Tibial artery (tissue), 4 donors: Measurements from ENCODE around the gene CDH4.

Experiments
- DNase-seq, 2 donors: peaks; one replicate each; pipeline ENCODE4 v3.0.0-alpha.2; 2019
- H3K27ac ChIP-seq, 2 donors: fragments of 200-600 bp; sonication (generic) in 1 of 2; 1 replicate in 1 of 2; 2 replicates in 1 of 2; pipeline ENCODE4 v1.5.1; 2018 to 2019; ENCODE audit warnings: mild to moderate bottlenecking in 1 of 2
- H3K27me3 ChIP-seq, 2 donors: fragments of 200-600 bp; sonication (generic) in 1 of 2; one replicate each; pipeline versions ENCODE4 v1.5.1 to v1.6.0; 2016 to 2019
- H3K36me3 ChIP-seq, 3 donors: fragments of 200-600 bp; sonication (generic) in 2 of 3; one replicate each; pipeline ENCODE4 v1.5.1; 2016 to 2019; ENCODE audit warnings: mild to moderate bottlenecking in 2 of 3
- H3K4me1 ChIP-seq, 4 donors: fragments of 200-600 bp; sonication (generic) in 2 of 4; 1 replicate in 3 of 4; 2 replicates in 1 of 4; pipeline ENCODE4 v1.5.1; 2016 to 2019
- H3K4me3 ChIP-seq, 2 donors: fragments of 200-600 bp; sonication (generic) in 1 of 2; 1 replicate in 1 of 2; 2 replicates in 1 of 2; pipeline ENCODE4 v1.5.1; 2018 to 2019; ENCODE audit warnings: mild to moderate bottlenecking in 2 of 2
- H3K9me3 ChIP-seq, 3 donors: fragments of 200-600 bp; sonication (generic) in 1 of 3; one replicate each; pipeline ENCODE4 v1.5.1; 2016 to 2019
- CTCF ChIP-seq, 2 experiments: fragments of 200-600 bp in 1 of 2; fragments of 450-650 bp in 1 of 2; IDR thresholded peaks; one replicate each; pipeline ENCODE4 v1.5.1; 2017 to 2019; ENCODE audit warnings: antibody characterized with exemption in 2 of 2, mild to moderate bottlenecking in 1 of 2, moderate library complexity in 1 of 2
- intact Hi-C: fragments of 100-400 bp; cut with DNase I; formaldehyde crosslinking; loops from one replicate; pipeline ENCODE4 v1.15.0; 2023; ENCODE audit warnings: low total_unique reads

CDH4 gene

GRCh38 chr20:61596687-61597330 is 344.7 kb downstream of the CDH4 start:
- Histone ChIP-seq H3K9me3 (peaks cover 0 to 45% (median 29%) of the 10 kb centered on the region in 3 donors), H3K36me3 (no peaks in the 10 kb centered on the region), H3K4me1 (no peaks in the 10 kb centered on the region), H3K27ac (no peak overlapping the region), H3K27me3 (peaks cover 0 to 13% of the 10 kb centered on the region in 2 donors), H3K4me3 (no peak overlapping the region)
- DNase-seq = no peak
- TF ChIP-seq CTCF (IDR thresholded peaks at IDR 0.05) = no peak
- intact Hi-C loops = no loop called here

DNA sequence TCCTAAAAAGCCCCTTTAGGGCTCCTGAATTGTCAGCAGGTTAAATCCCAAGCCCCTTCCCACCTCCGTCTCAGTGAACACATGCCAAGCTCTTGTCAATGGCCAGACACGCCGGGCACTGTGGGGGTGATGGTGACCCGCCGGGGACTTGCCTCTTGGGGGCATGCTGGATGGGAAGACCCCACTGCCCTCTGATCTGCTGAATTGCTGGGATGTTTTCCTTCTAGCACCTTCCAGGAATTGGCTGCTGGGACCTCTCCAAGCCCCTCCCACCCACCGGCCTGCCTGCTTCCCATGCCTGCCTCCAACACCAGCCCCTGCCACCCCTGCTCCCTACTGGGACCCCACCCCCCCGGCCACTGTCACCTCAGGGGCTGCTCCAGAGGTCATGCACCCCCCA is 345.9 kb downstream of the CDH4 start:
- Histone ChIP-seq H3K27me3 (peaks cover 0 to 13% of the 10 kb centered on the region in 2 donors), H3K9me3 (peaks cover 0 to 46% (median 20%) of the 10 kb centered on the region in 3 donors), H3K27ac (no peak overlapping the region), H3K4me1 (no peaks in the 10 kb centered on the region), H3K4me3 (no peak overlapping the region), H3K36me3 (no peaks in the 10 kb centered on the region)
- no peak for DNase-seq
- no peak for TF ChIP-seq CTCF (IDR thresholded peaks at IDR 0.05)
- intact Hi-C loops = no loop called here

DNA sequence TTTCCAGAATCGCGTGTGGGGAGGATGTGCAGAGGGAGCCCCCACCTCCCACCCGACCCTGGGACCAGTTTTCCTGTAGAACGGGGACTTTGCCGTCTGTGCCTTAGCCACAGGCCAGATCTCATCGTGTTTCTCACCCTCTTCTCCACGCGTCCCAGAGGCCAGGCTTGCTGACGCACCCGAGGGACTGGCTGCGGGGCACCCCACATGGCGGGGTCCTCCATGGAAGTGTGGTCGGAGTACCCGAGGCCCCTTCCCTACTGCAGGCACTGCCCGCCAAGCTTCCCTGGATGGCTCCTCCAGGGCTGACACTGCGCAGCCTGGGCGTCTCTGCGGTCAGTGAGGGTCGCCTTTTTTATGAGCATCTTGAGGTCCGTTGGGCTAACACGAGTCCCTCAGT is 346.5 kb downstream of the CDH4 start:
- intact Hi-C loops = no loop called here
- DNase-seq = no peak

DNA sequence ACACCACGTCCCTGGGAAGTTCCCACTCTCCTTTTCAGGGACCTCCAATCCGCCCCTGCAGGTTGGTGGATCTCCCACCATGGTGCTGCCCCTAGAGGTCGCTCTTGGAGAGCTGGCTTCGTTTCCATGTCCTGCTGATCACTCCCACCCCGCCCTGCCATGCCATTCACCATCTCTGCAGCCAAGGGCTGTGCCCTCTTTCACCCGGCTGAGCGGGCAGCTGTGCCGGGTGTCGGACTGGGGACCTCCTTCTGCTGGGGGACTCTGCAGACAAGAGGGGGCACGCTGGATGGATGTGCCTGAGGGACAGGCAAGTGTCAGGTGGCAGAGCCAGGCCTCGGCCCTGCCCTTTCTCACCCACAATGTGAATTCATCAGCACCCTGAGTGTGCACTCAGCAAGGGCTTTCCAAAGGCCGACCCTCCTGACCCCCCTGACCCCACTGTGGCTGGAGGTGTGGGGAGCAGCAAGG is 347.0 kb downstream of the CDH4 start:
- Histone ChIP-seq H3K9me3 (peaks cover 0 to 52% (median 11%) of the 10 kb centered on the region in 3 donors), H3K27me3 (peaks cover 0 to 13% of the 10 kb centered on the region in 2 donors), H3K27ac (no peak overlapping the region), H3K4me3 (no peak overlapping the region), H3K36me3 (no peaks in the 10 kb centered on the region), H3K4me1 (no peaks in the 10 kb centered on the region)
- TF ChIP-seq CTCF (IDR thresholded peaks at IDR 0.05) = no peak
- DNase-seq = no peak
- intact Hi-C loops = no loop called here

More for the DNA sequence above, 346.5 kb downstream of the CDH4 start:
- Histone ChIP-seq H3K36me3 (no peaks in the 10 kb centered on the region), H3K4me1 (no peaks in the 10 kb centered on the region), H3K9me3 (peaks cover 0 to 50% (median 15%) of the 10 kb centered on the region in 3 donors), H3K4me3 (no peak overlapping the region), H3K27ac (no peak overlapping the region), H3K27me3 (peaks cover 0 to 13% of the 10 kb centered on the region in 2 donors)
- no peak for TF ChIP-seq CTCF (IDR thresholded peaks at IDR 0.05)

DNA sequence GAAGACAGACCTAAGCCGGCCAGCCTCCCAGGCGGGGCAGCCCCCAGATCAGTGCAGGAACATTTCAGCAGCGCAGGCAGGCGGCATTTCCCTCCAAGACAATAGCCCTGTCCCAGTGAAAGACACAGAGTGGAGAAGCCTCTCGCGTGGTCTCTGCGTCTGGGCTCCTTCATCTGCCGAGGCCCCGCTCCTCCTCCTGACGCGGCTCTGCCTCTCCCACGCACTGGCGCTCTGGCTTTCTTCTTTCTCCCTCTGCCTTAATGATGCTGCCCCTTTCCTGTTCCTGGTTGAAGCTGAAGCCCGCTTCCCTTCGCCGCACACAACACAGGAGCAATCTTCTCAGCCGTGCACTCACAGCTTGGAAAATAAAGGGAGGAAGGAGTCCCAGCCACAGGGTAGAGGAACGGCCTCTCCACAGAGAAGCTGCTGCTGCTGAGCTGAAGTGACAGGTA is 347.5 kb downstream of the CDH4 start:
- DNase-seq = no peak
- Histone ChIP-seq H3K27me3 (peaks cover 0 to 13% of the 10 kb centered on the region in 2 donors), H3K4me1 (no peaks in the 10 kb centered on the region), H3K9me3 (peaks cover 0 to 52% (median 11%) of the 10 kb centered on the region in 3 donors), H3K36me3 (no peaks in the 10 kb centered on the region), H3K4me3 (no peak overlapping the region), H3K27ac (no peak overlapping the region)
- intact Hi-C loops = no loop called here
- no peak for TF ChIP-seq CTCF (IDR thresholded peaks at IDR 0.05)
